DND-41 (cell line): ENCODE data around the gene CPXM2.

Source experiments
- ATAC-seq: fragments of 200-7000 bp; cut with Tn5 transposase; 3 replicates; pipeline ENCODE4 v1.9.1; 2021; ENCODE audit warnings: low read depth; ENCODE audit not compliant: insufficient read depth
- DNase-seq: peaks from one replicate; pipeline ENCODE4 v3.0.0-alpha.2; 2020
- H2AFZ ChIP-seq: 2 replicates; pipeline ENCODE4 v1.6.0; 2012; ENCODE audit warnings: low read depth, low read length
- H3K27ac ChIP-seq: 2 replicates; pipeline ENCODE4 v1.5.1; 2012; ENCODE audit warnings: low read length, inconsistent platforms
- H3K27me3 ChIP-seq: fragments of 200-600 bp; sonication (generic); 2 replicates; pipeline ENCODE4 v1.6.0; 2012; ENCODE audit warnings: low read length, mild to moderate bottlenecking, inconsistent platforms; ENCODE audit not compliant: insufficient read depth, poor library complexity
- H3K36me3 ChIP-seq: 2 replicates; pipeline ENCODE4 v1.5.1; 2012; ENCODE audit warnings: low read length, inconsistent platforms; ENCODE audit not compliant: insufficient read depth
- H3K4me1 ChIP-seq: 2 replicates; pipeline ENCODE4 v1.5.1; 2012; ENCODE audit warnings: mild to moderate bottlenecking, low read length; ENCODE audit not compliant: insufficient read depth
- H3K4me2 ChIP-seq: 2 replicates; pipeline ENCODE4 v1.6.0; 2012; ENCODE audit warnings: mild to moderate bottlenecking, moderate library complexity, low read length, inconsistent platforms; ENCODE audit not compliant: insufficient read depth
- H3K4me3 ChIP-seq, 2 experiments: fragments of 200-600 bp in 1 of 2; shearing (Covaris generic) in 1 of 2; 2 replicates each; pipeline ENCODE4 v1.5.1; 2012 to 2016; ENCODE audit warnings: inconsistent platforms in 2 of 2, low read length in 2 of 2, mild to moderate bottlenecking in 2 of 2, low read depth in 1 of 2, moderate library complexity in 1 of 2
- H3K79me2 ChIP-seq: 2 replicates; pipeline ENCODE4 v1.6.0; 2012; ENCODE audit warnings: low read length, inconsistent platforms; ENCODE audit not compliant: insufficient read depth
- H3K9ac ChIP-seq: 2 replicates; pipeline ENCODE4 v1.6.0; 2012; ENCODE audit warnings: low read depth, mild to moderate bottlenecking, inconsistent platforms, low read length, moderate library complexity
- H3K9me3 ChIP-seq: 2 replicates; pipeline ENCODE4 v1.5.1; 2012; ENCODE audit warnings: low read length, moderate library complexity, mild to moderate bottlenecking, inconsistent platforms; ENCODE audit not compliant: insufficient read depth, severe bottlenecking
- H4K20me1 ChIP-seq: 2 replicates; pipeline ENCODE4 v1.6.0; 2012; ENCODE audit warnings: low read length; ENCODE audit not compliant: insufficient read depth
- CTCF ChIP-seq: IDR thresholded peaks from 2 replicates; pipeline ENCODE4 v1.5.1; 2012; ENCODE audit warnings: borderline replicate concordance, low read length, moderate library complexity, mild to moderate bottlenecking; ENCODE audit not compliant: poor library complexity, severe bottlenecking; ENCODE audit errors: extremely low read depth
- EZH2 ChIP-seq: IDR thresholded peaks from 3 replicates; pipeline ENCODE4 v1.6.1; 2012; ENCODE audit warnings: borderline replicate concordance, low read depth, mild to moderate bottlenecking, moderate library complexity, low read length, inconsistent platforms; ENCODE audit not compliant: severe bottlenecking

CPXM2 gene

GRCh38 chr10:123929791-123930190 lies 38.2 kb upstream of the CPXM2 start:
- Histone ChIP-seq H3K4me3 (no peak overlapping the region), H4K20me1 (no peaks in the 10 kb centered on the region), H3K4me1 (peaks cover 10% of the 10 kb centered on the region; the same call in 1 of the 2 replicates), H3K27me3 (no peaks in the 10 kb centered on the region), H3K4me2 (no peak overlapping the region), H3K79me2 (no peaks in the 10 kb centered on the region), H3K36me3 (no peaks in the 10 kb centered on the region), H3K9me3 (peaks cover 11% of the 10 kb centered on the region), H2AFZ (no peak overlapping the region), H3K27ac (no peak overlapping the region), H3K9ac (no peak overlapping the region)
- ATAC-seq: no peak
- DNase-seq: no peak
- TF ChIP-seq EZH2: no peak
- TF ChIP-seq CTCF: no peak

- Histone ChIP-seq H3K4me2 (no peak overlapping the region), H3K36me3 (no peaks in the 10 kb centered on the region), H4K20me1 (no peaks in the 10 kb centered on the region), H2AFZ (no peak overlapping the region), H3K79me2 (no peaks in the 10 kb centered on the region), H3K9me3 (peaks cover 11% of the 10 kb centered on the region), H3K27me3 (peaks cover 6% of the 10 kb centered on the region), H3K4me3 (no peak overlapping the region), H3K9ac (no peak overlapping the region), H3K4me1 (peaks cover 6% of the 10 kb centered on the region; the same call in 1 of the 2 replicates), H3K27ac (no peak overlapping the region)
- TF ChIP-seq CTCF: no peak
- TF ChIP-seq EZH2: no peak
- ATAC-seq (no peak), DNase-seq (no peak)
Measured at GRCh38 chr10:123928427-123928826, 36.8 kb upstream of the CPXM2 start.

- Histone ChIP-seq H3K4me1 (peaks cover 6% of the 10 kb centered on the region; the same call in 1 of the 2 replicates), H3K27ac (no peak overlapping the region), H3K27me3 (peaks cover 11% of the 10 kb centered on the region), H3K9ac (no peak overlapping the region), H2AFZ (0 out of 2 replicates have a peak overlapping the region, but pooled peaks have one; percentile 8), H3K36me3 (no peaks in the 10 kb centered on the region), H3K79me2 (no peaks in the 10 kb centered on the region), H3K4me2 (no peak overlapping the region), H4K20me1 (no peaks in the 10 kb centered on the region), H3K9me3 (peaks cover 11% of the 10 kb centered on the region), H3K4me3 (no peak overlapping the region)
- TF ChIP-seq EZH2 (no peak), CTCF (no peak)
- DNase-seq (no peak), ATAC-seq (peak; percentile 69)
Measured at GRCh38 chr10:123926401-123927264, 35.0 kb upstream of the CPXM2 start.
